HUES6 (cell line): Measurements from ENCODE around the gene KRTAP19-4.

Experiments
- H3K27ac ChIP-seq: 2 replicates; pipeline ENCODE4 v1.7.0; 2013; ENCODE audit warnings: low read depth, mild to moderate bottlenecking, low read length, inconsistent platforms
- H3K27me3 ChIP-seq: 2 replicates; pipeline ENCODE4 v1.6.1; 2013; ENCODE audit warnings: low read length; ENCODE audit not compliant: control insufficient read depth, insufficient read depth
- H3K36me3 ChIP-seq: 2 replicates; pipeline ENCODE4 v1.6.1; 2013; ENCODE audit warnings: low read length; ENCODE audit not compliant: control insufficient read depth, insufficient read depth
- H3K4me1 ChIP-seq: 2 replicates; pipeline ENCODE4 v1.6.1; 2013; ENCODE audit warnings: low read length; ENCODE audit not compliant: control insufficient read depth, insufficient read depth
- H3K4me3 ChIP-seq: 2 replicates; pipeline ENCODE4 v1.5.1; 2013; ENCODE audit warnings: low read depth, low read length
- H3K9ac ChIP-seq: one replicate; pipeline ENCODE4 v1.6.1; 2013; ENCODE audit warnings: mild to moderate bottlenecking, low read length
- H3K9me3 ChIP-seq: 2 replicates; pipeline ENCODE4 v1.6.1; 2013; ENCODE audit warnings: low read depth, low read length; ENCODE audit not compliant: control insufficient read depth, insufficient read depth

KRTAP19-4 gene

GRCh38 chr21:30479259-30479658 is 17.7 kb downstream of the KRTAP19-4 start:
- no peak overlapping the region for H3K9ac ChIP-seq
- H3K36me3 ChIP-seq: no peaks in the 10 kb centered on the region
- H3K27me3 ChIP-seq: no peaks in the 10 kb centered on the region
- no peak overlapping the region for H3K27ac ChIP-seq
- no peaks in the 10 kb centered on the region for H3K9me3 ChIP-seq
- no peaks in the 10 kb centered on the region for H3K4me1 ChIP-seq
- no peak overlapping the region for H3K4me3 ChIP-seq

- H3K4me3 ChIP-seq: no peak overlapping the region
- H3K4me1 ChIP-seq: no peaks in the 10 kb centered on the region
- H3K27me3 ChIP-seq: no peaks in the 10 kb centered on the region
- no peaks in the 10 kb centered on the region for H3K36me3 ChIP-seq
- no peaks in the 10 kb centered on the region for H3K9me3 ChIP-seq
- H3K9ac ChIP-seq: no peak overlapping the region
- H3K27ac ChIP-seq: no peak overlapping the region
These were observed 19.0 kb downstream of the KRTAP19-4 start for GRCh38 chr21:30478004-30478403.

GRCh38 chr21:30468900-30469714 is 27.9 kb downstream of the KRTAP19-4 start:
- Histone ChIP-seq H3K9ac (no peak overlapping the region), H3K27me3 (no peaks in the 10 kb centered on the region), H3K4me3 (no peak overlapping the region), H3K9me3 (no peaks in the 10 kb centered on the region), H3K27ac (no peak overlapping the region), H3K4me1 (no peaks in the 10 kb centered on the region), H3K36me3 (no peaks in the 10 kb centered on the region)

GRCh38 chr21:30463713-30464112 is 33.3 kb downstream of the KRTAP19-4 start:
- Histone ChIP-seq H3K4me1 (no peaks in the 10 kb centered on the region), H3K9ac (no peak overlapping the region), H3K27me3 (no peaks in the 10 kb centered on the region), H3K27ac (no peak overlapping the region), H3K36me3 (no peaks in the 10 kb centered on the region), H3K9me3 (no peaks in the 10 kb centered on the region), H3K4me3 (no peak overlapping the region)

GRCh38 chr21:30448514-30448913 is 48.5 kb downstream of the KRTAP19-4 start:
- Histone ChIP-seq H3K36me3 (no peaks in the 10 kb centered on the region), H3K4me3 (no peak overlapping the region), H3K27ac (no peak overlapping the region), H3K4me1 (peaks cover 6% of the 10 kb centered on the region; the same call in 1 of the 2 replicates), H3K27me3 (no peaks in the 10 kb centered on the region), H3K9ac (no peak overlapping the region), H3K9me3 (no peaks in the 10 kb centered on the region)

GRCh38 chr21:30447056-30447455 is 49.9 kb downstream of the KRTAP19-4 start:
- no peak overlapping the region for H3K4me3 ChIP-seq
- no peaks in the 10 kb centered on the region for H3K36me3 ChIP-seq

More at GRCh38 chr21:30447056-30447455, 49.9 kb downstream of the KRTAP19-4 start:
- Histone ChIP-seq H3K9ac (no peak overlapping the region), H3K27me3 (no peaks in the 10 kb centered on the region), H3K27ac (no peak overlapping the region), H3K9me3 (no peaks in the 10 kb centered on the region), H3K4me1 (peaks cover 13% of the 10 kb centered on the region; the same call in 1 of the 2 replicates)
